Upper lobe of left lung (tissue), 6 donors: ENCODE results near the gene GPR141. TPM values are rescaled to one million over a fixed set of nuclear protein-coding genes. Genes with fewer than 3 reads are reported as not detected.

Experiments
- ATAC-seq, 2 donors: fragments of 200-7000 bp; cut with Tn5 transposase; one replicate each; pipeline ENCODE4 v1.9.1; 2022; ENCODE audit warnings: mild to moderate bottlenecking in 2 of 2, moderate library complexity in 2 of 2; ENCODE audit not compliant: low FRiP score in 2 of 2
- DNase-seq, 2 donors: peaks; one replicate each; pipeline ENCODE4 v3.0.0-alpha.2; 2019 to 2020
- H3K27ac ChIP-seq, 4 donors: fragments of 200-600 bp; sonication (generic); one replicate each; pipeline ENCODE4 v1.5.1; 2016 to 2019
- H3K27me3 ChIP-seq, 4 donors: fragments of 200-600 bp; sonication (generic); one replicate each; pipeline ENCODE4 v1.5.1; 2017 to 2019
- H3K36me3 ChIP-seq, 4 donors: fragments of 200-600 bp; sonication (generic); one replicate each; pipeline ENCODE4 v1.5.1; 2016 to 2019
- H3K4me1 ChIP-seq, 4 donors: fragments of 200-600 bp; sonication (generic); one replicate each; pipeline ENCODE4 v1.5.1; 2018 to 2019
- H3K4me3 ChIP-seq, 4 donors: fragments of 200-600 bp; sonication (generic); one replicate each; pipeline ENCODE4 v1.5.1; 2017 to 2019; ENCODE audit warnings: mild to moderate bottlenecking in 2 of 4, moderate library complexity in 1 of 4
- H3K9me3 ChIP-seq, 4 donors: fragments of 200-600 bp; sonication (generic); one replicate each; pipeline ENCODE4 v1.5.1; 2018 to 2019
- CTCF ChIP-seq, 6 experiments: fragments of 450-650 bp in 4 of 6; fragments of 200-600 bp in 2 of 6; sonication (generic) in 2 of 6; IDR thresholded peaks; one replicate each; pipeline ENCODE4 v1.5.1; 2016 to 2019; ENCODE audit warnings: antibody characterized with exemption in 6 of 6
- EP300 ChIP-seq, 4 donors: sonication (generic); formaldehyde crosslinking; IDR thresholded peaks; one replicate each; pipeline ENCODE4 v1.5.1; 2017; ENCODE audit warnings: antibody characterized with exemption in 4 of 4, control low read depth in 2 of 4
- POLR2A ChIP-seq, 4 donors: fragments of 450-650 bp; IDR thresholded peaks; one replicate each; pipeline ENCODE4 v1.5.1; 2016 to 2017; ENCODE audit warnings: antibody characterized with exemption in 4 of 4, mild to moderate bottlenecking in 2 of 4
- POLR2AphosphoS5 ChIP-seq, 2 donors: sonication (generic); formaldehyde crosslinking; IDR thresholded peaks; one replicate each; pipeline ENCODE4 v1.5.1; 2017; ENCODE audit warnings: antibody characterized with exemption in 2 of 2
- WGBS, 2 donors: methylation state at CpG; one replicate each; pipeline ENCODE4 v1.1.5; 2017 to 2018; 5-methylcytosine and 5-hydroxymethylcytosine counted together
- total RNA-seq, 6 donors: library from RNA; depleted of rRNA in 4 of 6; stranded (reverse); fragments of >200 nt in 4 of 6; gene quantifications; one replicate each; pipeline versions ENCODE4 v1.1.0 to v1.2.1, GENCODE V29; 2016 to 2021
- donor health status: DM: no; HTN: no; CAD: no; lungs with moderate emphysema.
- donor health status: DM: no; HTN: yes; CAD: no; lungs with severe emphysema.

The GPR141 gene
- total RNA-seq, 6 donors from 2014 or later = 1.4 to 4.4 (median 3.9) TPM; not detected in 1

DNA sequence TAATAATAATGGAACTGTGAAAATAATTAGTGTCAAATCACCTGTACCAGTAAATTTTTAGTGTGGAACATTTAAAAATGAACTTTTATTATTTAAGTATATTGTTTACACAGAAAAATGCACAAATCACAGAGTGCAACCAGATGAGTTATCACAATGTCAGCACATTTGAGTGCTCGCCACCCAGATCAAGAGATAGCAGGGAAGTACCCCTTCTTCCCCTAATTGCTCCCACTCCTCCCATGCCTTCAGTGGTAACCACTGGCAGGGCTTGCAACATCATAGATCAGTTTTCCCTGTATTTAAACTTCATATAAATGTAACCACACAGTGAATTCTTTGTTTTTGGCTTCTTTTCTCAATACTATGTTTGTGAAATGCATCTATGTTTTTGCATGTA, 7.8 kb upstream of the GPR141 start:
- no peaks in the 10 kb centered on the region for H3K36me3 ChIP-seq
- no peak for TF ChIP-seq POLR2AphosphoS5 (IDR thresholded peaks at IDR 0.05)
- no peak for TF ChIP-seq POLR2A (IDR thresholded peaks at IDR 0.05)
- TF ChIP-seq EP300 (IDR thresholded peaks at IDR 0.05) = no peak
- no peak for TF ChIP-seq CTCF (IDR thresholded peaks at IDR 0.05)
- H3K4me3 ChIP-seq = no peak overlapping the region
- peaks cover 0 to 3% (median 0%) of the 10 kb centered on the region in 4 donors for H3K4me1 ChIP-seq
- DNase-seq (no peak), ATAC-seq (no peak)
- no peaks in the 10 kb centered on the region for H3K27me3 ChIP-seq
- no peaks in the 10 kb centered on the region for H3K9me3 ChIP-seq
- no peak overlapping the region for H3K27ac ChIP-seq
- 54 to 72% methylated on average over 1 of the region's 1 CpG for WGBS, 2 donors

- no peak for DNase-seq
- H3K4me3 ChIP-seq = peak overlapping the region in 1 of 4 donors; percentile 28
- H3K36me3 ChIP-seq = no peaks in the 10 kb centered on the region
- no peak for ATAC-seq
- no peaks in the 10 kb centered on the region for H3K27me3 ChIP-seq
- no peaks in the 10 kb centered on the region for H3K9me3 ChIP-seq
- peak overlapping the region in 2 of 4 donors; percentile 39 to 63 for H3K27ac ChIP-seq
- TF ChIP-seq POLR2AphosphoS5 (IDR thresholded peaks at IDR 0.05) (no peak), POLR2A (IDR thresholded peaks at IDR 0.05) (no peak), CTCF (IDR thresholded peaks at IDR 0.05) (no peak), EP300 (IDR thresholded peaks at IDR 0.05) (no peak)
- H3K4me1 ChIP-seq = peaks cover 0 to 13% (median 6%) of the 10 kb centered on the region in 4 donors
- WGBS, 2 donors = 67 to 72% methylated on average over 1 of the region's 1 CpG
Measured at GRCh38 chr7:37684927-37685326, 1.4 kb downstream of the GPR141 start.

- Histone ChIP-seq H3K27me3 (no peaks in the 10 kb centered on the region), H3K4me1 (peaks cover 0 to 13% (median 6%) of the 10 kb centered on the region in 4 donors), H3K9me3 (no peaks in the 10 kb centered on the region), H3K36me3 (no peaks in the 10 kb centered on the region), H3K27ac (peak overlapping the region in 1 of 4 donors; percentile 63), H3K4me3 (no peak overlapping the region)
- 69 to 74% methylated on average over 4 of the region's 4 CpGs for WGBS, 2 donors
- TF ChIP-seq EP300 (IDR thresholded peaks at IDR 0.05) = no peak
- no peak for TF ChIP-seq POLR2AphosphoS5 (IDR thresholded peaks at IDR 0.05)
- no peak for TF ChIP-seq CTCF (IDR thresholded peaks at IDR 0.05)
- TF ChIP-seq POLR2A (IDR thresholded peaks at IDR 0.05) = no peak
- DNase-seq (no peak), ATAC-seq (no peak)
Measured at GRCh38 chr7:37686556-37687345, 3.2 kb downstream of the GPR141 start.

DNA sequence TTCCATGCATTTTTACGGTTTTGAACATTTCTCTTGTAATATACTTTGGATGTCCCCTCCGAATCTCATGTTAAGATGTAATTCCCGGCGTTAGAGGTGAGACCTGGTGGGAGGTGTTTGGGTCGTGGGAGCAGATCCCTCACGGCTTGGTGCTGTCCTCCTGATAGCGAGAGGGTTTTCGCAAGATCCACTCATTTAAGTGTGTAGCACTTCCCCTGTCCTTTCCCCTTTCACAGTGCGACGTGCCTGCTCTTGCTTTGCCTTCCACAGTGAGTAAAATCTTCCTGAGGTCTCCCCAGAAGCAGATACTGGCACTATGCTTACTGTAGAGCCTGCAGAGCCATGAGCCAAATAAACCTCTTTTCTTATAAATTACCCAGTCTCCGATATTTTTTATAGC, 6.6 kb downstream of the GPR141 start:
- ATAC-seq (peak in 1 of 2 donors; percentile 56), DNase-seq (peak in 1 of 2 donors; percentile 58)
- TF ChIP-seq EP300 (IDR thresholded peaks at IDR 0.05) (no peak), POLR2AphosphoS5 (IDR thresholded peaks at IDR 0.05) (no peak), POLR2A (IDR thresholded peaks at IDR 0.05) (no peak), CTCF (IDR thresholded peaks at IDR 0.05) (no peak)
- Histone ChIP-seq H3K27ac (peak overlapping the region; percentile 9 to 64 (median 30)), H3K27me3 (no peaks in the 10 kb centered on the region), H3K4me3 (peak overlapping the region in 1 of 4 donors; percentile 17), H3K4me1 (no peaks in the 10 kb centered on the region), H3K36me3 (no peaks in the 10 kb centered on the region), H3K9me3 (no peaks in the 10 kb centered on the region)
- 68 to 81% methylated on average over 11 of the region's 11 CpGs for WGBS, 2 donors
